Omental fat pad (tissue), 4 donors: ENCODE results near the gene GFI1B. TPM values are rescaled to one million over a fixed set of nuclear protein-coding genes. Genes with fewer than 3 reads are reported as not detected.
A peak's percentile ranks its signal among the peaks of the same experiment; 100 is the strongest.

Source experiments
- ATAC-seq: fragments of 150-250 bp; one replicate; pipeline ENCODE4 v1.9.1; 2016; ENCODE audit warnings: mild to moderate bottlenecking, moderate library complexity; ENCODE audit not compliant: low FRiP score
- DNase-seq: peaks from one replicate; pipeline ENCODE4 v3.0.0-alpha.2; 2019; ENCODE audit warnings: low spot score
- CTCF ChIP-seq, 3 donors: fragments of 450-650 bp; IDR thresholded peaks; one replicate each; pipeline ENCODE4 v1.5.1; 2016 to 2017; ENCODE audit warnings: antibody characterized with exemption in 3 of 3, mild to moderate bottlenecking in 3 of 3, moderate library complexity in 2 of 3
- total RNA-seq, 4 donors: library from RNA; depleted of rRNA; stranded (reverse); fragments of >200 nt; gene quantifications; one replicate each; pipeline ENCODE4 v1.1.0, GENCODE V29; 2016

Gene GFI1B
- total RNA-seq, 4 donors from 2014 or later: not detected

GRCh38 chr9:132943651-132944293 lies 34.7 kb upstream of the GFI1B start:
- DNase-seq (no peak), ATAC-seq (no peak)
- TF ChIP-seq CTCF (IDR thresholded peaks at IDR 0.05): no peak

GRCh38 chr9:132944294-132945185 lies 34.0 kb upstream of the GFI1B start, which contains the start of gene TSC1:
TSC1 (minus strand) TSS chr9:132944616; CDS start chr9:132928872, 15,744 bp downstream.
- TF ChIP-seq CTCF (IDR thresholded peaks at IDR 0.05): no peak
- ATAC-seq: peak; percentile 94
- DNase-seq: peak; percentile 88

GRCh38 chr9:132945186-132946130 lies 33.0 kb upstream of the GFI1B start:
- no peak for DNase-seq
- no peak for ATAC-seq

GRCh38 chr9:132946211-132946610 lies 32.3 kb upstream of the GFI1B start:
- TF ChIP-seq CTCF (IDR thresholded peaks at IDR 0.05): no peak
- no peak for ATAC-seq
- no peak for DNase-seq

More at GRCh38 chr9:132945186-132946130, 33.0 kb upstream of the GFI1B start:
- TF ChIP-seq CTCF (IDR thresholded peaks at IDR 0.05): no peak

- no peak for DNase-seq
- ATAC-seq: no peak
- no peak for TF ChIP-seq CTCF (IDR thresholded peaks at IDR 0.05)
Measured at GRCh38 chr9:132946631-132947295, 31.7 kb upstream of the GFI1B start.

- no peak for DNase-seq
- no peak for ATAC-seq
- TF ChIP-seq CTCF (IDR thresholded peaks at IDR 0.05): no peak
Measured at GRCh38 chr9:132947756-132948155, 30.7 kb upstream of the GFI1B start.
